Neural cell (in vitro differentiated cells): ENCODE results near the gene GLS. TPM values are rescaled to one million over a fixed set of nuclear protein-coding genes. Genes with fewer than 3 reads are reported as not detected.

ENCODE experiments used
- H2AFZ ChIP-seq: fragments of 200-600, 300-800 bp; sonication (generic), shearing (Covaris generic); 2 replicates; pipeline ENCODE4 v1.6.0; 2014; ENCODE audit warnings: low read depth, mild to moderate bottlenecking, antibody characterized with exemption, low read length, moderate library complexity
- H3F3A ChIP-seq: fragments of 200-600 bp; shearing (Covaris generic); 2 replicates; pipeline ENCODE4 v1.6.1; 2016; ENCODE audit warnings: mild to moderate bottlenecking, moderate library complexity, mixed read lengths, antibody characterized with exemption, low read length; ENCODE audit not compliant: insufficient read depth, poor library complexity, severe bottlenecking
- H3K27ac ChIP-seq: fragments of 200-600, 300-800 bp; sonication (generic), shearing (Covaris generic); 2 replicates; pipeline ENCODE4 v1.5.1; 2014; ENCODE audit warnings: mild to moderate bottlenecking, low read length, moderate library complexity
- H3K27me3 ChIP-seq: fragments of 300-800, 200-600 bp; sonication (generic), shearing (Covaris generic); 2 replicates; pipeline ENCODE4 v1.6.0; 2014; ENCODE audit warnings: mild to moderate bottlenecking, low read depth, low read length, moderate library complexity; ENCODE audit not compliant: insufficient read depth
- H3K36me3 ChIP-seq: fragments of 300-800, 200-600 bp; sonication (generic), shearing (Covaris generic); 2 replicates; pipeline ENCODE4 v1.5.1; 2014; ENCODE audit warnings: mild to moderate bottlenecking, antibody characterized with exemption, low read length, moderate library complexity; ENCODE audit not compliant: insufficient read depth
- H3K4me2 ChIP-seq: fragments of 300-800, 200-600 bp; sonication (generic), shearing (Covaris generic); 2 replicates; pipeline ENCODE4 v1.6.0; 2014; ENCODE audit warnings: mild to moderate bottlenecking, low read length
- H3K4me3 ChIP-seq: fragments of 300-800, 200-600 bp; sonication (generic), shearing (Covaris generic); 2 replicates; pipeline ENCODE4 v1.5.1; 2014; ENCODE audit warnings: mild to moderate bottlenecking, low read length, moderate library complexity
- H3K79me2 ChIP-seq: fragments of 200-600 bp; shearing (Covaris generic); replicated peaks from 2 replicates; pipeline ENCODE4 v1.6.0; 2014; ENCODE audit warnings: mild to moderate bottlenecking, low read length, moderate library complexity; ENCODE audit not compliant: insufficient read depth
- H3K9ac ChIP-seq: fragments of 300-800, 200-600 bp; sonication (generic), shearing (Covaris generic); 2 replicates; pipeline ENCODE4 v1.6.1; 2016; ENCODE audit warnings: mild to moderate bottlenecking, low read length, mixed read lengths
- H3K9me2 ChIP-seq: fragments of 200-600 bp; shearing (Covaris generic); 2 replicates; pipeline ENCODE4 v1.6.1; 2016; ENCODE audit warnings: mild to moderate bottlenecking, low read length, mixed read lengths; ENCODE audit not compliant: insufficient read depth
- H3K9me3 ChIP-seq: fragments of 200-600, 300-800 bp; sonication (generic), shearing (Covaris generic); 2 replicates; pipeline ENCODE4 v1.6.1; 2016; ENCODE audit warnings: mild to moderate bottlenecking, mixed run types, low read length, moderate library complexity, mixed read lengths
- H4K20me1 ChIP-seq: fragments of 200-600 bp; shearing (Covaris generic); 2 replicates; pipeline ENCODE4 v1.6.1; 2016; ENCODE audit warnings: mild to moderate bottlenecking, mixed run types; ENCODE audit not compliant: insufficient read depth
- EP300 ChIP-seq: fragments of 450-650 bp; conservative IDR thresholded peaks from 2 replicates; pipeline ENCODE4 v1.6.1; 2014; ENCODE audit warnings: antibody characterized with exemption, mild to moderate bottlenecking, moderate library complexity; ENCODE audit not compliant: poor library complexity, severe bottlenecking
- EZH2 ChIP-seq: fragments of 200-600, 300-800 bp; shearing (Covaris generic), sonication (generic); IDR thresholded peaks from 2 replicates; pipeline ENCODE4 v1.6.1; 2014; ENCODE audit warnings: antibody characterized with exemption, low read length, borderline replicate concordance, mild to moderate bottlenecking; ENCODE audit not compliant: insufficient read depth, poor library complexity, severe bottlenecking
- MXI1 ChIP-seq: fragments of 450-650 bp; conservative IDR thresholded peaks from 2 replicates; pipeline ENCODE4 v1.6.1; 2014; ENCODE audit warnings: antibody characterized with exemption, mild to moderate bottlenecking; ENCODE audit not compliant: poor library complexity, severe bottlenecking
- POLR2AphosphoS5 ChIP-seq: IDR thresholded peaks from 2 replicates; pipeline ENCODE4 v1.6.1; 2012
- RAD21 ChIP-seq: fragments of 450-650 bp; conservative IDR thresholded peaks from 2 replicates; pipeline ENCODE4 v1.6.1; 2014; ENCODE audit warnings: antibody characterized with exemption, mild to moderate bottlenecking, moderate library complexity
- SMC3 ChIP-seq: fragments of 450-650 bp; conservative IDR thresholded peaks from 2 replicates; pipeline ENCODE4 v1.6.1; 2014; ENCODE audit warnings: antibody characterized with exemption, mild to moderate bottlenecking, moderate library complexity; ENCODE audit not compliant: poor library complexity
- TAF1 ChIP-seq: IDR thresholded peaks from 2 replicates; pipeline ENCODE4 v1.6.1; 2012; ENCODE audit warnings: low read depth
- polyA plus RNA-seq: library from polyadenylated mRNA; depleted of rRNA; stranded (reverse); fragments of >200 nt; gene quantifications from 2 replicates; pipeline ENCODE4 v1.2.3, GENCODE V29; 2014
- TF ChIP-seq, protein P1 (sequence below): fragments of 450-650 bp; IDR thresholded peaks from 2 replicates; pipeline ENCODE4 v1.5.1; 2014; ENCODE audit warnings: antibody characterized with exemption, mild to moderate bottlenecking, moderate library complexity; ENCODE audit not compliant: poor library complexity, severe bottlenecking
- TF ChIP-seq, protein P2 (sequence below): IDR thresholded peaks from 2 replicates; pipeline ENCODE4 v1.6.1; 2012; ENCODE audit warnings: borderline replicate concordance

Gene GLS
- polyA plus RNA-seq, 1 donor from 2014 or later: 90.2 TPM

DNA sequence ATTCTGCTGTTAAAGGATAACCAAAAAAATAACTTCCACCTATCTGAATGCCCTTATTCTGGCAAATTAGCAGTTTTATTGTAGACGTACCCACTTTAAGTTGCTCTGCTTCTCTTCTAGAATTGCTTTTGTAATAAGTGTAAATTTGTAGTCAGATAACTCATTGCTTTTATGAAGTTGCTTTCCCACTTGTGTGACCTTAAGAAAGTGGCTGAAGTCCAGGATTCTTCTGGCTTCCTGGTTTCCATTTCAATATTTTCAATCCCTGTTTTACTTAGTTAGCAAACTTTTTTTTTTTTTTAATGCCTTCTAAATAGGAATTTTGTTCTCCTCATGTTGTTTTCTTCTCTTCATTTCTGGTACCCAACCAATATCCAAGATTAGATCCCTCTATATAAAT, 59.8 kb downstream of the GLS start:
- Histone ChIP-seq H3F3A (no peaks in the 10 kb centered on the region), H3K9me3 (no peaks in the 10 kb centered on the region), H3K4me2 (no peak overlapping the region), H3K27me3 (no peaks in the 10 kb centered on the region), H3K4me3 (no peak overlapping the region), H3K79me2 (no peaks in the 10 kb centered on the region), H3K27ac (no peak overlapping the region), H2AFZ (no peak overlapping the region), H4K20me1 (no peaks in the 10 kb centered on the region), H3K9ac (no peak overlapping the region), H3K36me3 (no peaks in the 10 kb centered on the region), H3K9me2 (no peaks in the 10 kb centered on the region)
- TF ChIP-seq POLR2AphosphoS5 (no peak), SMC3 (no peak), MXI1 (no peak), EP300 (no peak)
- TF ChIP-seq, protein P1, sequence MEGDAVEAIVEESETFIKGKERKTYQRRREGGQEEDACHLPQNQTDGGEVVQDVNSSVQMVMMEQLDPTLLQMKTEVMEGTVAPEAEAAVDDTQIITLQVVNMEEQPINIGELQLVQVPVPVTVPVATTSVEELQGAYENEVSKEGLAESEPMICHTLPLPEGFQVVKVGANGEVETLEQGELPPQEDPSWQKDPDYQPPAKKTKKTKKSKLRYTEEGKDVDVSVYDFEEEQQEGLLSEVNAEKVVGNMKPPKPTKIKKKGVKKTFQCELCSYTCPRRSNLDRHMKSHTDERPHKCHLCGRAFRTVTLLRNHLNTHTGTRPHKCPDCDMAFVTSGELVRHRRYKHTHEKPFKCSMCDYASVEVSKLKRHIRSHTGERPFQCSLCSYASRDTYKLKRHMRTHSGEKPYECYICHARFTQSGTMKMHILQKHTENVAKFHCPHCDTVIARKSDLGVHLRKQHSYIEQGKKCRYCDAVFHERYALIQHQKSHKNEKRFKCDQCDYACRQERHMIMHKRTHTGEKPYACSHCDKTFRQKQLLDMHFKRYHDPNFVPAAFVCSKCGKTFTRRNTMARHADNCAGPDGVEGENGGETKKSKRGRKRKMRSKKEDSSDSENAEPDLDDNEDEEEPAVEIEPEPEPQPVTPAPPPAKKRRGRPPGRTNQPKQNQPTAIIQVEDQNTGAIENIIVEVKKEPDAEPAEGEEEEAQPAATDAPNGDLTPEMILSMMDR: no peak

DNA sequence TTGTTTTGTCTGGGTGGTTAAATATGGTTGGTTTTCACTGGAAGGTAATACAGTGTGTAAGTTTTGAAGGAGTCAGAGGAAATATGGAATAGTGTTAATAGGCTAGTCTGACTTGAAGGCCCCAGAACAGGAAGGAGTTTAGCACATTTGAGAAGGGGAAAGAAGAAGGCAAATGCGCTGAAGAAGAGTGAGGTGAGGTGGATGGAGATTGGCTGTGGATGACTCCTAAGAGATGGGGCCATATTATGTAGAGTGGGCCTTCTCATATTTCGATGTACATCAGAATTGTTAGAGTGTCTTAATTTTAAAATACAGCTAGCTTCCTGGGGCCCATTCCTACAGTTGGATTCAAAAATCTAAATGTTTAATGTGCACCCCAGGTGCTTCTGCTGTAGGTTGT, 61.0 kb downstream of the GLS start:
- Histone ChIP-seq H2AFZ (no peak overlapping the region), H3K27ac (no peak overlapping the region), H3K9me3 (no peaks in the 10 kb centered on the region), H3K4me2 (no peak overlapping the region), H3K27me3 (no peaks in the 10 kb centered on the region), H3K9ac (no peak overlapping the region), H3K36me3 (no peaks in the 10 kb centered on the region), H3K4me3 (no peak overlapping the region), H3F3A (no peaks in the 10 kb centered on the region), H3K9me2 (no peaks in the 10 kb centered on the region), H3K79me2 (no peaks in the 10 kb centered on the region), H4K20me1 (no peaks in the 10 kb centered on the region)
- no peak for TF ChIP-seq EP300
- TF ChIP-seq POLR2AphosphoS5: no peak
- TF ChIP-seq EZH2: no peak
- no peak for TF ChIP-seq TAF1
- no peak for TF ChIP-seq SMC3
- TF ChIP-seq, protein P1: no peak
- TF ChIP-seq RAD21: no peak
- no peak for TF ChIP-seq MXI1
- TF ChIP-seq, protein P2, sequence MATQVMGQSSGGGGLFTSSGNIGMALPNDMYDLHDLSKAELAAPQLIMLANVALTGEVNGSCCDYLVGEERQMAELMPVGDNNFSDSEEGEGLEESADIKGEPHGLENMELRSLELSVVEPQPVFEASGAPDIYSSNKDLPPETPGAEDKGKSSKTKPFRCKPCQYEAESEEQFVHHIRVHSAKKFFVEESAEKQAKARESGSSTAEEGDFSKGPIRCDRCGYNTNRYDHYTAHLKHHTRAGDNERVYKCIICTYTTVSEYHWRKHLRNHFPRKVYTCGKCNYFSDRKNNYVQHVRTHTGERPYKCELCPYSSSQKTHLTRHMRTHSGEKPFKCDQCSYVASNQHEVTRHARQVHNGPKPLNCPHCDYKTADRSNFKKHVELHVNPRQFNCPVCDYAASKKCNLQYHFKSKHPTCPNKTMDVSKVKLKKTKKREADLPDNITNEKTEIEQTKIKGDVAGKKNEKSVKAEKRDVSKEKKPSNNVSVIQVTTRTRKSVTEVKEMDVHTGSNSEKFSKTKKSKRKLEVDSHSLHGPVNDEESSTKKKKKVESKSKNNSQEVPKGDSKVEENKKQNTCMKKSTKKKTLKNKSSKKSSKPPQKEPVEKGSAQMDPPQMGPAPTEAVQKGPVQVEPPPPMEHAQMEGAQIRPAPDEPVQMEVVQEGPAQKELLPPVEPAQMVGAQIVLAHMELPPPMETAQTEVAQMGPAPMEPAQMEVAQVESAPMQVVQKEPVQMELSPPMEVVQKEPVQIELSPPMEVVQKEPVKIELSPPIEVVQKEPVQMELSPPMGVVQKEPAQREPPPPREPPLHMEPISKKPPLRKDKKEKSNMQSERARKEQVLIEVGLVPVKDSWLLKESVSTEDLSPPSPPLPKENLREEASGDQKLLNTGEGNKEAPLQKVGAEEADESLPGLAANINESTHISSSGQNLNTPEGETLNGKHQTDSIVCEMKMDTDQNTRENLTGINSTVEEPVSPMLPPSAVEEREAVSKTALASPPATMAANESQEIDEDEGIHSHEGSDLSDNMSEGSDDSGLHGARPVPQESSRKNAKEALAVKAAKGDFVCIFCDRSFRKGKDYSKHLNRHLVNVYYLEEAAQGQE: no peak
